Measurements from ENCODE around the gene UCN2. TPM values are rescaled to one million over a fixed set of nuclear protein-coding genes. Genes with fewer than 3 reads are reported as not detected.

The UCN2 gene
- total and polyA plus RNA-seq, 2 of the 8 experiments (the other 6 are each of a cell fraction or from before 2014, with no cell fraction given), result 0.14 TPM; not detected in 1

GRCh38 chr3:48612309-48612708, 48.7 kb upstream of the UCN2 start (continued):
- TF ChIP-seq CHD7 (IDR thresholded peaks at IDR 0.05; ENCODE audit: insufficient replicate concordance, low read length), result no peak
- no peak for TF ChIP-seq EGR1 (IDR thresholded peaks at IDR 0.05; ENCODE audit: borderline replicate concordance, low read depth, low read length)
- no peak for TF ChIP-seq USF2 (IDR thresholded peaks at IDR 0.05; ENCODE audit: low read length)
- TF ChIP-seq RXRA (IDR thresholded peaks at IDR 0.05; ENCODE audit: insufficient read depth, low read depth, low read length), result no peak
- no peak for TF ChIP-seq YY1 (IDR thresholded peaks at IDR 0.05; ENCODE audit: low read depth, low read length)
- no peak for TF ChIP-seq MAFK (IDR thresholded peaks at IDR 0.05; ENCODE audit: low read depth, low read length)
- no peak for TF ChIP-seq CHD1 (IDR thresholded peaks at IDR 0.05; ENCODE audit: low read depth, low read length)
- no peak for TF ChIP-seq RNF2 (IDR thresholded peaks at IDR 0.05; ENCODE audit: borderline replicate concordance, low read depth, low read length, missing control alignments, poor library complexity, severe bottlenecking)
- TF ChIP-seq JUN (IDR thresholded peaks at IDR 0.05; ENCODE audit: low read depth, low read length), result no peak
- TF ChIP-seq CBX5 (IDR thresholded peaks at IDR 0.05; ENCODE audit: low read depth, low read length), result no peak
- TF ChIP-seq SIX5 (IDR thresholded peaks at IDR 0.05; ENCODE audit: low read depth, low read length), result no peak

All from H1 (cell line).